ENCODE measurements around the gene PLCL2. TPM values are rescaled to one million over a fixed set of nuclear protein-coding genes. Genes with fewer than 3 reads are reported as not detected.

The PLCL2 gene
- total RNA-seq, 4 donors from 2014 or later, result 1.4 to 4.5 (median 3.9) TPM

DNA sequence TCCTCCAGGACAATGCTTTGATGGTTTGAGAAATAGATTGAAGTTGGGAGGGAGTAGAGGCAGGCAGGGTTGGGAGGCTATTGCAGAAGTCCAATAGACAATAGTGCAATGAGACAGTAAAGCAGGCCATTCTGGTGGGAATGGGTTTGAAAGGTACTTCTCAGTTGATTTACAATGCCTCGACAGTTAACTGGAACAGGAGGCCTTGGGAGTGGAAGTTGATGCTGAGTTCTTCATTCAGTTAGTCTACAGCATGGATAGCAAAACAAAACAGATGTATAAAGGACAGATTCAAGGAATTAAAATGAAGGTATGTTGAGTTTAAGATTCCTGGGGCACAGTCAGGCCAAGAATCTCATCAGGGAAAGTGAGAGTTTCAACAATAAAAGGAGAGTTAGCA, 6.8 kb upstream of the PLCL2 start:
- H3K4me3 ChIP-seq (ENCODE audit: low read depth, poor library complexity, severe bottlenecking), result no peak overlapping the region
- DNase-seq (ENCODE audit: low spot score in 2 of 2), result no peak
- intact Hi-C loops (cut with DNase I; ENCODE audit: low total_unique reads), result no loop called here
- 90 to 96% methylated on average over 1 of the region's 1 CpG for WGBS, 2 donors
- TF ChIP-seq POLR2A (IDR thresholded peaks at IDR 0.05), result no peak
- TF ChIP-seq, protein P1, sequence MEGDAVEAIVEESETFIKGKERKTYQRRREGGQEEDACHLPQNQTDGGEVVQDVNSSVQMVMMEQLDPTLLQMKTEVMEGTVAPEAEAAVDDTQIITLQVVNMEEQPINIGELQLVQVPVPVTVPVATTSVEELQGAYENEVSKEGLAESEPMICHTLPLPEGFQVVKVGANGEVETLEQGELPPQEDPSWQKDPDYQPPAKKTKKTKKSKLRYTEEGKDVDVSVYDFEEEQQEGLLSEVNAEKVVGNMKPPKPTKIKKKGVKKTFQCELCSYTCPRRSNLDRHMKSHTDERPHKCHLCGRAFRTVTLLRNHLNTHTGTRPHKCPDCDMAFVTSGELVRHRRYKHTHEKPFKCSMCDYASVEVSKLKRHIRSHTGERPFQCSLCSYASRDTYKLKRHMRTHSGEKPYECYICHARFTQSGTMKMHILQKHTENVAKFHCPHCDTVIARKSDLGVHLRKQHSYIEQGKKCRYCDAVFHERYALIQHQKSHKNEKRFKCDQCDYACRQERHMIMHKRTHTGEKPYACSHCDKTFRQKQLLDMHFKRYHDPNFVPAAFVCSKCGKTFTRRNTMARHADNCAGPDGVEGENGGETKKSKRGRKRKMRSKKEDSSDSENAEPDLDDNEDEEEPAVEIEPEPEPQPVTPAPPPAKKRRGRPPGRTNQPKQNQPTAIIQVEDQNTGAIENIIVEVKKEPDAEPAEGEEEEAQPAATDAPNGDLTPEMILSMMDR (IDR thresholded peaks at IDR 0.05), result no peak

DNA sequence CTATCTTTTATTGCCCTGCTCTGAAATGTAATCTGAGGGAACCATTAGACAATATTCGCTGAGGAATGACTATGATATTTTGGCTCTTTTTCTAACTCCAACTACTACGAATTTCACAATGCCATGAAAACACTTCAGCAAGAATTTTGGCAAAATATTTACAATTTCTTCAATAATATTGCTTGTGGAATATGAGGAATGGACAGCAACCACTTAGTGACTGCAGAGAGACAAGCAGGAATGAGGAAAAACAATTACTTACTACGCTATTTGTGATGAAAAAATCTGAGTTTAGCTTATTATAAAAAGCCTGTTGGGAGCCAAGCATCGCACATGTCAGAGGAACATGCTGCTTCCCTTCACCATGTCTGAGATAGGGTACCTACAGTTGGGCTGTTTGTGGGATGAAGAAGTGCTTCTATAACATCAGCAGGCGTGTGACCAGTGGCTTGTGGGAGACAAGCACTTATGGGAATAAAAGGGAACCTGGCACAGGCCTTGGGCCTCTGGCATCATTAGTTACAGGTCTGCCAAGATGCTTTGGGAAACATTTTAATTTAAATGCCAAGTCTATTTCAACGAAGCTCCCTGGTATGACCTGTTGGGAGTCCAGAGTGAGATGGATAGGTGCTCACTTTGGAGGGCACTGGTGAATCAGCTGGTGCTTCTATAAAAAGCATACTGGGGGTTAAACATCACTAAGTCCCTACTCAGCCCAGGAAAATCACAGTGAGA, 2.7 kb upstream of the PLCL2 start:
- no peak overlapping the region for H3K4me3 ChIP-seq (ENCODE audit: low read depth, poor library complexity, severe bottlenecking)
- WGBS, 2 donors, result 58 to 59% methylated on average over 6 of the region's 6 CpGs
- TF ChIP-seq, protein P1 (IDR thresholded peaks at IDR 0.05), result no peak
- TF ChIP-seq POLR2A (IDR thresholded peaks at IDR 0.05), result no peak
- DNase-seq (ENCODE audit: low spot score in 2 of 2), result no peak
- intact Hi-C loops (cut with DNase I; ENCODE audit: low total_unique reads), result no loop called here

DNA sequence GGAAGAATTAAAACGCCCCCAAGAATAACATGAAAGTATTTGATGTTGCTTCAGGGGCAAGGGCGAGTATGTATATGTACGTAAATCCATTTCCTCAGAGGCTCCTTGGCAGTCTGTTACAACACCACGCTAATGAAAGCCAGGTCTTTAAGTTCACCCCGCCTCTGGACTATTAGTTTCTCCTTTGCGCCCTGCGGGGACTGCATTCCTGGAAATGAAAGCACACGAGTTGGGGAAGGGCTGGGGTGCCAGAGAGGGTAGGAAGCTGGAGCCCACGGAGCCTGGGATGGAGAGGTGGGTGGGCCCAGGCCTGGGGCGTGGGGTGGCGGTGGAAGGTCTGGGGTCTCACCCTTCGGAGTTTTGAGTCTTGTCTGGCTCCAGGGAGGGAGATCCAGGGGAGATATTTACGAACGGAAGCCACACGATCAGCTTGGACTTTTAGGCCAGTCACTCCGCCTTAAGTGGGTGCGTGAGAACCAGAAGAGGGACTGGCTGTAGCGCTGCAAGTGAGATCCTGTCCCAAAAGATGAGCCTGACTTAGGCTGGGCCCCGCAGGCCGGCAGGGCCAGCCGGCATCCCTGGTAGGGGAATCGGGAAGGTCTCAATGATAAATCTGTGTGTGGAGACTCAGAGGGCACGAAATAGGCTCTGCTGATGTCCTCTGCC, 1.6 kb upstream of the PLCL2 start:
- intact Hi-C loops (cut with DNase I; ENCODE audit: low total_unique reads), result no loop called here
- DNase-seq (ENCODE audit: low spot score in 2 of 2), result no peak
- no peak overlapping the region for H3K4me3 ChIP-seq (ENCODE audit: low read depth, poor library complexity, severe bottlenecking)
- WGBS, 2 donors, result 48 to 51% methylated on average over 23 of the region's 23 CpGs
- TF ChIP-seq, protein P1 (IDR thresholded peaks at IDR 0.05), result no peak
- no peak for TF ChIP-seq POLR2A (IDR thresholded peaks at IDR 0.05)

DNA sequence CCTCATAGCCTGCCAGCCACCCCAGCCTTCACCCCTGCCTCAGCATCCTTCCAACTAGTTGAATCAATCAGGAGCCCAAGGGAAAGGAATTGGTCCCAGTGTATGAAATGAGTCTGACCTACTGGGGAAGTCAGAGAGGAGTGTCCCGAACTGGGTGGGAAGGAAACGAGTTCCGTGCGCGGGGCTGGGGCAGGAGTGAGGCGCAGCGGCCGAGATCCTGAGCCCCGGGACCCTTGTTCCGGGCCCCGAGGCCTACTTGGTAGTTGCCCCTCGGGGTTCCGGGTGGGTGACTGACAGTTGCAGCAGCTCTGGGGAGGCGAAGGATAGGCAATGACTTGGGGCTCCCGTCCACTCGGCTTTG, 1.1 kb upstream of the PLCL2 start:
- intact Hi-C loops (cut with DNase I; ENCODE audit: low total_unique reads), result no loop called here
- H3K4me3 ChIP-seq (ENCODE audit: low read depth, poor library complexity, severe bottlenecking), result no peak overlapping the region
- no peak for DNase-seq (ENCODE audit: low spot score in 2 of 2)
- TF ChIP-seq POLR2A (IDR thresholded peaks at IDR 0.05), result no peak
- TF ChIP-seq, protein P1 (IDR thresholded peaks at IDR 0.05), result no peak
- 45 to 70% methylated on average over 15 to 16 of the region's 16 CpGs for WGBS, 2 donors

DNA sequence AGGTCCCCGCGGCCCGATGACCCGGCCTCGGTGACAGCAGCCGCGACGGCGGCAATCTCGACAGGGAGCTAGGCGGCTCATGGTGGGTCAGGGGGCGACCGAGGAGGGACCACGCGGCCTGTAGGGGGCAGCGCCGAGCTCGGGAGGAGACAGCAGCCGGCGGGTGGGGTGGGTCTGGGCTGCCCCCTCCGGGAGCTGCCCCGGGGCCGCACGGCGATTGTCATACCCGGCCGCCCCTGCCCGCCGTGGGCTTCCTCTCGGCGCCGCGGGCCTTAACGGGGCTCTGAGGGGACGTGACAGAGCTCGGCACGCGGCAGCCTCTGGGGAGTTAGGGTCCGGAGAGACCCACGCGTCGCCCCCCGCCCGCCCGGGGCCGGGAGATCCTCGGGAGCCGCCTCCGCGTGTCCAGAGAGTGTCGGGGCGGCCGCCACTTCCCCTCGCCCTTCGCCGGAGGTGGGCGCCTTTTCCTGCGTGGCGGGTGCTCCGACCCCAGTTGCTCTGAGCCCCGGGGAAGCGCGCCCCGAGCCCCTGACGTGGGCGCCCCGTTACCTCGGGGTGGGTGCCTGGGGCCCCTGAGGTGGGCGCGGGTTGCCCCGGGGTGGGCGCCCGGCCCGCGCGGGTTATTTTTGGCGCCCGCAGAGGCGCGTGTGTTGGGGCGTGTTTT, 539 bp upstream of the PLCL2 start:
- TF ChIP-seq, protein P1 (IDR thresholded peaks at IDR 0.05), result no peak
- TF ChIP-seq POLR2A (IDR thresholded peaks at IDR 0.05), result no peak
- DNase-seq (ENCODE audit: low spot score in 2 of 2), result peak in 1 of 2 donors; percentile 88
- intact Hi-C loops (cut with DNase I; ENCODE audit: low total_unique reads), result no loop called here
- WGBS, 2 donors, result 7 to 14% methylated on average over 9 to 55 of the region's 81 CpGs
- peak overlapping the region; percentile 69 for H3K4me3 ChIP-seq (ENCODE audit: low read depth, poor library complexity, severe bottlenecking)
